ENCODE results near the gene GPR132. TPM values are rescaled to one million over a fixed set of nuclear protein-coding genes. Genes with fewer than 3 reads are reported as not detected.
A peak's percentile ranks its signal among the peaks of the same experiment; 100 is the strongest.
"Not testable (repeated sequence)": the region's sequence is repeated elsewhere in the genome, so short reads cannot be mapped to it uniquely, and the experiment has no call there.

Gene GPR132
- total RNA-seq, 2 experiments from 2014 or later = 33.4 to 34.2 TPM

DNA sequence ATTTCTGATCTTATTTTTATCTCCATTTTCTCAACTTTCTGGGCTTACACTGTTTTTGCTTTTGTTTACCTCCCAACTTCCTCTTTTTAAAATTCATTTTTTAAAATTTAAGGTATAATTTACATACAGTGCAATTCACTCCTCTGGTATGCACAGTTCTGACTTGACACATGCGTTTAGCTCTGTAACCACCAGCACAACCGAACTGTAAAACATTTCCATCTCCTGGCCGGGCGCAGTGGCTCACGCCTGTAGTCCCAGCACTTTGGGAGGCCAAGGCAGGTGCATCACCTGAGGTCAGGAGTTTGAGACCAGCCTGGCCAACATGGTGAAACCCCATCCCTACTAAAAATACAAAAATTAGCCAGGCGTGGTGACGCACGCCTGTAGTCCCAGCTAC is 16.2 kb upstream of the GPR132 start:
- DNase-seq, POLR2A ChIA-PET: not testable (repeated sequence)
- CTCF ChIA-PET = interaction anchor here (0.9 to 1.1 kb wide), 2 partner anchors 9 to 11 kb away, joined by 3 read pairs; no protein-coding TSS in a partner anchor

DNA sequence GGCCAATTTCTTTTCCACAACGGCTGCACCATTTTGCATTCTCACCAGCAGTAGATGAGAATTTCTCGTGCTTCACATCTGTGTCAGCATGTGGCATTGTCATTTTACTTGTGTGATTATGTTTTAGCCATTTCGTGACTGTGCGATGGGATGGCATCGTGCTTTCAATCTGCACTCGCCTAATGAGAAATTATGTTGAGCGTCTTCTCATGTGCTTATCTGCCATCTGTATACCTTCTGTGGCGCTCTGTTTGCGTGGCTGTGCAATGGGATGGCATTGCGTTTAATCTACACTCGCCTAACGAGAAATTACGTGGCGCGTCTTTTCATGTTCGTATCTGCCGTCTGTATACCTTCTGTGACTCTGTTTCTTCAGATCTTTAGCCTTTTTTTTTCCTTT is 14.9 kb upstream of the GPR132 start:
- Mint-ChIP-seq H3K36me3 (no peaks in the 10 kb centered on the region), H3K9me3 (no peaks in the 10 kb centered on the region), H3K4me3 (no peak overlapping the region), H3K27me3 (no peaks in the 10 kb centered on the region), H3K4me1 (ENCODE audit: low read depth) (peaks cover 17% of the 10 kb centered on the region), H3K27ac (no peak overlapping the region)
- intact Hi-C loops (cut with micrococcal nuclease) = no loop called here
- POLR2A ChIA-PET = no interaction called here
- CTCF ChIA-PET = interaction anchor here (1.8 kb wide), 1 partner anchor 10 kb away, joined by 6 read pairs; no protein-coding TSS in a partner anchor
- DNase-seq = no peak

More for the DNA sequence above, 16.2 kb upstream of the GPR132 start:
- H3K36me3 Mint-ChIP-seq; H3K4me3 Mint-ChIP-seq; H3K27me3 Mint-ChIP-seq; intact Hi-C loops (cut with micrococcal nuclease); H3K9me3 Mint-ChIP-seq; H3K27ac Mint-ChIP-seq: not testable (repeated sequence)
- peaks cover 12% of the 10 kb centered on the region for H3K4me1 Mint-ChIP-seq (ENCODE audit: low read depth)

DNA sequence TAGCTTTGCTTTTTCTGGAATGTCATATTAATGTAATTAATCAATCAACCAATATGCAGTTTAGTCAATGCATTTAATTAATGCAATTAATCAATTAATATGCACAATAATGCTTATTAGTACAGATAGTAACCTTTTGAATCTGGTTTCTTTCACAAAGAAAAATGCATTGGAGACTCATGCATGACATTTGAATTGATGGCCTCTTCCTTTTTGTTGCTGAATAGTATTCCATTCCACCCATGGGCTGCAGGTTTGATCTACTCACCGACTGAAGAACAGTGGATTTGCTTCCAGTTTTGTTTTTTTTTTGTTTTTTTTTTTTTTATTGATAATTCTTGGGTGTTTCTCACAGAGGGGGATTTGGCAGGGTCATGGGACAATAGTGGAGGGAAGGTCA is 13.1 kb upstream of the GPR132 start:
- ChIA-PET POLR2A (no interaction called here), CTCF (no interaction called here)
- H3K4me1 Mint-ChIP-seq (ENCODE audit: low read depth) = peaks cover 19% of the 10 kb centered on the region
- H3K27ac Mint-ChIP-seq = no peak overlapping the region
- H3K9me3 Mint-ChIP-seq = no peaks in the 10 kb centered on the region
- intact Hi-C loops (cut with micrococcal nuclease) = no loop called here
- no peaks in the 10 kb centered on the region for H3K36me3 Mint-ChIP-seq
- DNase-seq = no peak
- no peaks in the 10 kb centered on the region for H3K27me3 Mint-ChIP-seq
- no peak overlapping the region for H3K4me3 Mint-ChIP-seq

DNA sequence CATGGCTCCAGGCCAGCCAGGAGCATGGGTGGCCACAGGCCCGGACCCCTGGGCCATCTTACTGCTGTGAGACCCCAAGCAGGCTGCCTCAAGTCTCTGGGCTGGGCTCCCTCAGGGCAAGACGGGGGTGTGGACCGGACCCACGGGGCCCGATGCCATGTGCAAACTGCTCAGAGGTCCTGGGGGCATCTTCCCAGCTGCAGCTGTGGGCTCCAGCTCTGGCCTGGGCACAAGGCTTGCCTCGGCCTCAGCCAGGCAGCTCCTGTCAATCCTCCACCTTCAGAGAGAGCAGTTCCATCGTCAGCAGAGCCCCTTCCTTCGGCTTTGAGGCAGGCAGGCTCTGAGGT is 12.4 kb upstream of the GPR132 start:
- Mint-ChIP-seq H3K27ac (no peak overlapping the region), H3K4me1 (ENCODE audit: low read depth) (peaks cover 19% of the 10 kb centered on the region), H3K4me3 (no peak overlapping the region), H3K36me3 (no peaks in the 10 kb centered on the region), H3K9me3 (no peaks in the 10 kb centered on the region), H3K27me3 (no peaks in the 10 kb centered on the region)
- POLR2A ChIA-PET = no interaction called here
- no peak for DNase-seq
- intact Hi-C loops (cut with micrococcal nuclease) = no loop called here
- CTCF ChIA-PET = interaction anchor here (0.9 to 7.9 kb wide), 2 partner anchors 9 to 12 kb away, joined by 3 to 60 read pairs; partner anchors contain the start of gene GPR132

DNA sequence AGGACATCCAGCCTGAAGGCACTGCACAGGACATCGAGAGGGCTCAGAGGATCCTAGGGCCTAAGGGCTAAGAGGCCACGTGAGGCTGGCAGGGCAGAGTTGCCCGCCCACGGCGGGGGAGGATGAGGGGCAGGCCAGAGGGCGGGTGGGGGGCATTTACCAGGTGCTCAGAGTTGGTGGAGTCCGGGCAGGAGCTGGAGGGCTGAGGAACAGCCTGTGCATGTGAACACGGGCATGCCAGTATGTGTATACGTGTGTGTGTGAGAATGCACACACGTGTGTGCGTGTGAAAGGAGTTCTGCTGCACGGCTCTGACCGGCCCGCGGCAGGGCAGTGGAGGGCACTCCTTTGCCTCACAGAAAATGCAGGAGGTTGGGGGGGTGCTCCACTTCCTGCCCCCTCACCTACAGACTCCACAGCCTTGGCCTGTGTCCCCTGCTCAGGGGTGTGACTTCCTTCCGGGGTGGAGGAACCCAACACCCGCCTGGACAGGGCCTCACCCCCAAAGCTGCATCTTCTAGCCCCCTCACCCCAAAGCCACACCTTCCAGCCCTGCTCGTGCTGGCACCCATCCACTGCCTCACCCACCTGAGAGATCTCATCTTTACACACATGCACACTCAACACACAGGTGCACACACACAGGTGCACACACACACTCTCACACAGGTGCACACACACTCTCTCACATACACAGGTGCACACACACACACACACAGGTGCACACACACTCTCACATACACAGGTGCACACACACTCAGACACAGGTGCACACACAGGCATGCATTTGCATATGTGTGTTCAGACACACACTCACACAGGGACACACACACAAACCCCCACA is 11.8 kb upstream of the GPR132 start:
- Mint-ChIP-seq H3K36me3 (no peaks in the 10 kb centered on the region), H3K4me1 (ENCODE audit: low read depth) (peaks cover 21% of the 10 kb centered on the region), H3K9me3 (no peaks in the 10 kb centered on the region), H3K27ac (peak overlapping the region; percentile 14), H3K4me3 (no peak overlapping the region), H3K27me3 (peaks cover 3% of the 10 kb centered on the region)
- intact Hi-C loops (cut with micrococcal nuclease) = no loop called here
- ChIA-PET POLR2A (no interaction called here), CTCF (interaction anchor here (0.9 to 7.9 kb wide), 2 partner anchors 10 to 12 kb away, joined by 3 to 60 read pairs; partner anchors contain the start of gene GPR132)
- peak; percentile 30 for DNase-seq

DNA sequence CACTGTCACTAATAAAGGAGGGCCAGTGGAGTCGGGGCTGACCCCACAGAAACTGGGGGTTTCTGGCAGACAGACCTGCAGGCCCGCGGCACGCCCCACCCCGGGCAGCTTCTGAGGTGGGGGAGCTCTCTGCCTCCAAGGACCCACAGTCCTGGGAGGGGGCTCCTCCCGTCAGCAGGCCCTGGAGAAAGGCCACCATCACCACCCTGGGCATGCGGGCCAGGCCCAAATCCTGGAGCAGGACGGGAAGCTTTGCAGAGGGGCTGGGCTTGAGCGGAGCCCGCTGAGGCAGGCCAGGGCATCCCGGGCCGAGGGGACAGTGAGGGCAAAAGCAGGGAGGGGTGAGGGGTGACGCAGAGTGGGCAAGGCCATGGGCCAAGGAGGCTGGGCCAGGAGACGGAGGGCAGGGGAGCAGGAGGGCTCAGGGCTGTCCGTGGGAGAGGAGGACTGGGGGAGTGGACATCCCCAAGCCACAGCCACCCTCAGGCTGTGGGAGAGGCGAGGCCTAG is 11.1 kb upstream of the GPR132 start:
- Mint-ChIP-seq H3K4me1 (ENCODE audit: low read depth) (peaks cover 26% of the 10 kb centered on the region), H3K4me3 (no peak overlapping the region), H3K9me3 (no peaks in the 10 kb centered on the region), H3K27me3 (peaks cover 3% of the 10 kb centered on the region), H3K27ac (no peak overlapping the region), H3K36me3 (no peaks in the 10 kb centered on the region)
- DNase-seq = no peak
- intact Hi-C loops (cut with micrococcal nuclease) = no loop called here
- ChIA-PET POLR2A (no interaction called here), CTCF (interaction anchor here (6.3 to 7.9 kb wide), 2 partner anchors 10 to 14 kb away, joined by 42 to 60 read pairs; no protein-coding TSS in a partner anchor)

DNA sequence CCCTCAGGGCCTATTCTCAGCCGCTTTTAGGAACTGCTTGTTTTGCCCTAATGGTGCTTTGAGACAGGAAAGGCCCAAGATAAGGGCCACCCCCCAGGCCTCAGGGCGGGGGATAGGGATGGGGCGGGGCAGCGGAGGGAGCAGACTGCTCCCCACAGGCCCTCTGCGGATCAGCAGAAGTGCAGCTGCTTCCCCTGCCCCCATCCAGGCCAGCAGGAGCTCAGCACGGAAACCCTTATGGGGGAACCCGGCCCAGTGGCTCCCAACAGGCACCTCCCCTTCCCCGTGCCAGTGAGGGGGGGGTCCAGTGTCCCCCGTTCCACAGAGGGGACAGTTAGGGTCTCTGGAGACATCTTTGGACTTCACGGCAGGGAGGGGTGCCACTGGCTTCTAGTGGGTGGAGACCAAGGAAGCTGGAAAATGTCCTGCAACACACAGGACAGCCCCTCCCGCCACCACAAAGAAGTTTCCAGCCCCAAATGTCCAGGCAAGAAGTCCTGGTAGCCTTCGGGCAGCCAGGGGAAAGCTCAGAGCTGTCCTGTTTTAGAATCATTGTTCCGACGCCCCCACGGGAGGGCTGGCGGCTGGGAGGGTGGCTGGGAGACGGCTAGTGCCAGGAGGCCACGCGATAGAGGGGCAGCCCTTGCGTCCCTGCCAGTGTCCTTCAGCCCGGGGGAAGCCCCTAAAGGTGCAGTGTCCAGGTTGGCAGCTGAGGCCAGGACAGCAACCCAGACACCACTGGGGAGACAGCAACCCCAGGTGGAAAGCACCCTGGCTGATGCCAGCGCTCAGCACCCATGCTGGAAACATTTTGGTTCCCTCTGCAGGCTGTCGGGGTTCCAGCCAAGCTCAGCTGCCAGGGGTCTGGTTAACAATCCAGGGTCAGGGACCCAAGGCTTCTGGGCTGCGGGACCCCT is 10.4 kb upstream of the GPR132 start:
- ChIA-PET CTCF (interaction anchor here (0.6 to 7.9 kb wide), 6 partner anchors 11 to 181 kb away, joined by 3 to 60 read pairs (median 6); no protein-coding TSS in a partner anchor), POLR2A (interaction anchor here (1.2 to 1.4 kb wide), 2 partner anchors 11 to 16 kb away, joined by 5 read pairs; no protein-coding TSS in a partner anchor)

DNA sequence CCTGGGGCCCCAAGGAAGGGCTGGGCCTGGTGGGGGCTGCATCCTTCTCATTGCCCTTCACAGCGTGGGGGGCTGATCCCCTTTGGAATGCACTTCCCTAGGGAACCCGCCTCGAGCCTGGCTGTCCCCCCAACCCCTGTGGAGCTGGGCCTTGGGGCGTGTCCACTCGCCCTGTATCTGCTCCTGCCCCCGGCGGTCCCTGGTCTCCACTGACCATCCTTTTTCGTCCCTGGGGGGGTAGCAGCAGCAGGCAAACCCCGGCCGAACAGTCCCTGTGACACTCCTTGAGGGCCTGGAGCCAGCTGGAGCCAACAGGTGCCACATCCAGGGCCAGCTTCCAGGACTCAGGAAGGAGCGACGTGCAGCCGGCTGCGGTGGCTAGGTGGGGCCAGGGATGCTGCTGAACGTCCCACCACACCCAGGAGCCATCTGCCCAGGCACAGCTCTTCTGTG is 9.4 kb upstream of the GPR132 start:
- no peaks in the 10 kb centered on the region for H3K36me3 Mint-ChIP-seq
- ChIA-PET POLR2A (interaction anchor here (1.2 to 1.9 kb wide), 3 partner anchors 9 to 15 kb away, joined by 5 to 7 read pairs (median 5); partner anchors contain the start of gene GPR132), CTCF (interaction anchor here (0.6 to 7.9 kb wide), 5 partner anchors 12 to 99 kb away, joined by 3 to 60 read pairs (median 6); no protein-coding TSS in a partner anchor)
- no peak overlapping the region for H3K4me3 Mint-ChIP-seq
- H3K9me3 Mint-ChIP-seq = no peaks in the 10 kb centered on the region
- H3K27me3 Mint-ChIP-seq = peaks cover 3% of the 10 kb centered on the region
- H3K4me1 Mint-ChIP-seq (ENCODE audit: low read depth) = peaks cover 41% of the 10 kb centered on the region
- intact Hi-C loops (cut with micrococcal nuclease) = no loop called here
- no peak overlapping the region for H3K27ac Mint-ChIP-seq
- DNase-seq = no peak

More for the DNA sequence above, 10.4 kb upstream of the GPR132 start:
- no peaks in the 10 kb centered on the region for H3K36me3 Mint-ChIP-seq
- peaks cover 3% of the 10 kb centered on the region for H3K27me3 Mint-ChIP-seq
- H3K4me1 Mint-ChIP-seq (ENCODE audit: low read depth) = peaks cover 30% of the 10 kb centered on the region
- H3K4me3 Mint-ChIP-seq = no peak overlapping the region
- H3K27ac Mint-ChIP-seq = no peak overlapping the region
- H3K9me3 Mint-ChIP-seq = no peaks in the 10 kb centered on the region
- intact Hi-C loops (cut with micrococcal nuclease) = no loop called here
- DNase-seq = peak; percentile 58

DNA sequence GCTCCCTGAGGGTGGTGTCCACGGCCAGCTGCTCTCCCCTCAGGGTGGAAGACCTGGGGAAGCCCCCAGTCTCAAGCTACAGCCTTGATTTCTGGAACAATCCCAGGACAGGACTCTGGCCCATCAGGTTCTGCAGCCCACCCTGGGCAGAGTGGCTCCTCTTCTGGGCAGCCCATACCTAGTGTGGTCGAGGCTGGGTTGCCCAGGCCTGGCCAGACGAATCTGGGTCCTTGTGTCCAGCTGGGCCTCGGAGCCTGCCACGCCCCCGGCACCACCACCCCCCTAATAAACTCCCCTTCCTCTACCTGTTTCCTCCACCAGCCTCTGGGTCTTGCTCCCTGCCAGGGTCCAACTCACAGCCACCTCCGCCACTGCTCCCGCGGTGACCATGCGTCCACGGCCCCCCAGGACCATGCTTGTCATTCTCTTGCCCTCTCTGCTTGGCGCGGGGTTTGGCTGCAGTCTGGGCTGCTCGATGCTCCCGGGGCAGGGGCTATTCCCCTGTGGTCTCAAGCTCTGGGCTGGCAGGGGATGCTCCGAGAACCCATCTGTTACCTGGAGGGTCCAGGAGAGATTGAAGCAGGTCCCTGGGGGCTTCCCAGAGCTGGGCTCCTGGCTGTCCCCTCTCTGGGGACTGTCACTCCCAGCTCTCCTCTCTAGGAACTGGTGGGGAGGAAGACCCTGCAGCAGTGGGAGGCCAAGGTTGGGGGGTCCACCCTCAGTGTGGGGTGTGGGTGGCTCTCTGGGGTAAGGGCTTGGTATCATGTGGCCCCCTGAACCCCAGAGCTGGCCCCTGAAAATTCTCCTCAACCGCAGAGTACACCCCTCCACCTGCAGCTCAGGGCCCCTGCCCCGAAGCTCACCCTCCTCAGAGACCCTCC is 8.7 kb upstream of the GPR132 start:
- H3K9me3 Mint-ChIP-seq = no peaks in the 10 kb centered on the region
- H3K36me3 Mint-ChIP-seq = no peaks in the 10 kb centered on the region
- POLR2A ChIA-PET = interaction anchor here (1.2 to 1.9 kb wide), 3 partner anchors 9 to 14 kb away, joined by 5 to 7 read pairs (median 5); partner anchors contain the start of gene GPR132
- H3K27ac Mint-ChIP-seq = no peak overlapping the region
- peaks cover 45% of the 10 kb centered on the region for H3K4me1 Mint-ChIP-seq (ENCODE audit: low read depth)
- no peak for DNase-seq
- peaks cover 3% of the 10 kb centered on the region for H3K27me3 Mint-ChIP-seq
- no peak overlapping the region for H3K4me3 Mint-ChIP-seq
- intact Hi-C loops (cut with micrococcal nuclease) = no loop called here
- CTCF ChIA-PET = interaction anchor here (0.6 to 7.9 kb wide), 5 partner anchors 13 to 98 kb away, joined by 3 to 60 read pairs (median 6); no protein-coding TSS in a partner anchor

DNA sequence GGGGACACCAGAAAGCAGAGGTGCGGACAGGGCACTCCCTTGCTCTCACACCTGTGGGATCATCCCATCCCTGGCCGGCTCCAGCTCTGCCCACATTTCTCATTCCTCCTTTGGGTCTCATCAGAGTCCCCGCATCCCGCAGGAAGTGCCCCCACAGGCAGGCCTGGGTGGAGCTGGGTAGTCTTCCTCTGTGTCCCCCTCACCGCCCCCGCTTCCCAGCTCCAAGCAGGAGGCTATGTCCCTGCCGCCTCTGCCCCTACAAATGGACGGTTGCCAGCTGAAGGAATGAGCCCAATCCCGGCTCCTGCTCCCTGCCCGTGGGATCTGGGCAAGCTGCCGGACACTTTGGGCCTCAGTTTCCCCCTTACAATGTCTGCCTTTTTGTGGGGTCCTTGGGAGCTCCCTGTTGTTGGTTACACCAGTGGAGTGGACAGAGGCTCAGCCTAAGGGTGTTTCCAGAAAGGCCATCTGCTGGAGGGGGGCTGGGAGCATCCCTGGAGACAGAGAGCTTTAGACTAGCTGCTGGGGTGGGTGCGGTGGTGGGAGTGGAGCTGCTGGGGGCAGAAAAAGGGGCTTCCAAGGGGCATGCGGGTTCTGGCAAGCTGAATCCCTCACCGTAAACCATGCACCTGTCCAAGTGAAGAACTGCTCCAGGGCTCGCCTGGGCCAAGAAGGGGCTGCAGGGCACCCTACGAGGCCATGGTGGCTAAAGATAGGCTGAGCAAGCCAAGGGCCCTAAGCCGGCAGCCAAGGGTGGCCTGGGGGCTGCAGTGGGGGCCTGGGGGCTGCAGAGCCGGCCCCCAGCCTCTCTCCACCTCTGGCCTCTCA is 7.9 kb upstream of the GPR132 start:
- ChIA-PET CTCF (interaction anchor here (0.7 to 7.9 kb wide), 3 partner anchors 14 to 28 kb away, joined by 3 to 60 read pairs (median 42); no protein-coding TSS in a partner anchor), POLR2A (interaction anchor here (1.9 to 3.1 kb wide), 2 partner anchors 8 to 14 kb away, joined by 7 to 13 read pairs; partner anchors contain the start of gene GPR132)
- peak overlapping the region; percentile 5 for H3K27ac Mint-ChIP-seq
- peaks cover 3% of the 10 kb centered on the region for H3K27me3 Mint-ChIP-seq
- DNase-seq = no peak
- no peaks in the 10 kb centered on the region for H3K36me3 Mint-ChIP-seq
- no peaks in the 10 kb centered on the region for H3K9me3 Mint-ChIP-seq
- H3K4me3 Mint-ChIP-seq = no peak overlapping the region
- intact Hi-C loops (cut with micrococcal nuclease) = no loop called here
- H3K4me1 Mint-ChIP-seq (ENCODE audit: low read depth) = peaks cover 50% of the 10 kb centered on the region
